Hepatocyte (in vitro differentiated cells): ENCODE data around the gene UBL3.

ENCODE experiments used
- EZH2 ChIP-seq: fragments of 200-600 bp; sonication (generic); IDR thresholded peaks from 2 replicates; pipeline ENCODE4 v1.6.1; 2016; ENCODE audit warnings: antibody characterized with exemption, mild to moderate bottlenecking, borderline replicate concordance
- TF ChIP-seq, protein P1 (sequence below): fragments of 200-600 bp; sonication (generic); IDR thresholded peaks from 2 replicates; pipeline ENCODE4 v1.5.1; 2016; ENCODE audit warnings: antibody characterized with exemption, mild to moderate bottlenecking; ENCODE audit not compliant: poor library complexity

DNA sequence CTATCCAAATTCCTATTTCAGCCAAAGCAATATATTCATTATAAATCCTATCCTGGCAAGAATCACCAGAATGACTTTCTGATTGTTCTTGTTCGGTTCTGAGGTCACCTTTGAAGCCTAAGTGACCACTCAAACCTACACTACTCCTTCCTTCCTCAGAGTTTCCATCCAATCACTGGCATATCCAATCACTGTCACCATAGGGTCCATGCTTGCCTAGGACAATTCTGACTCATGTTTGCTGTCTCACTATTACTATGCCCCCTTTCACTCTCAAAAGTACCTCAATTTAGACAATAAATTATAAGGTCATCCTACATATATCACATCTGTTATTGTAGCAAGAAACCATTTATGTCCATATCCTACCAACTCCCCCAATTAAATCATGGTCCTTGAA, 58.9 kb downstream of the UBL3 start:
- no peak for TF ChIP-seq EZH2
- TF ChIP-seq, protein P1, sequence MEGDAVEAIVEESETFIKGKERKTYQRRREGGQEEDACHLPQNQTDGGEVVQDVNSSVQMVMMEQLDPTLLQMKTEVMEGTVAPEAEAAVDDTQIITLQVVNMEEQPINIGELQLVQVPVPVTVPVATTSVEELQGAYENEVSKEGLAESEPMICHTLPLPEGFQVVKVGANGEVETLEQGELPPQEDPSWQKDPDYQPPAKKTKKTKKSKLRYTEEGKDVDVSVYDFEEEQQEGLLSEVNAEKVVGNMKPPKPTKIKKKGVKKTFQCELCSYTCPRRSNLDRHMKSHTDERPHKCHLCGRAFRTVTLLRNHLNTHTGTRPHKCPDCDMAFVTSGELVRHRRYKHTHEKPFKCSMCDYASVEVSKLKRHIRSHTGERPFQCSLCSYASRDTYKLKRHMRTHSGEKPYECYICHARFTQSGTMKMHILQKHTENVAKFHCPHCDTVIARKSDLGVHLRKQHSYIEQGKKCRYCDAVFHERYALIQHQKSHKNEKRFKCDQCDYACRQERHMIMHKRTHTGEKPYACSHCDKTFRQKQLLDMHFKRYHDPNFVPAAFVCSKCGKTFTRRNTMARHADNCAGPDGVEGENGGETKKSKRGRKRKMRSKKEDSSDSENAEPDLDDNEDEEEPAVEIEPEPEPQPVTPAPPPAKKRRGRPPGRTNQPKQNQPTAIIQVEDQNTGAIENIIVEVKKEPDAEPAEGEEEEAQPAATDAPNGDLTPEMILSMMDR: no peak
